ENCODE data around the gene SIRT3.

The SIRT3 gene

DNA sequence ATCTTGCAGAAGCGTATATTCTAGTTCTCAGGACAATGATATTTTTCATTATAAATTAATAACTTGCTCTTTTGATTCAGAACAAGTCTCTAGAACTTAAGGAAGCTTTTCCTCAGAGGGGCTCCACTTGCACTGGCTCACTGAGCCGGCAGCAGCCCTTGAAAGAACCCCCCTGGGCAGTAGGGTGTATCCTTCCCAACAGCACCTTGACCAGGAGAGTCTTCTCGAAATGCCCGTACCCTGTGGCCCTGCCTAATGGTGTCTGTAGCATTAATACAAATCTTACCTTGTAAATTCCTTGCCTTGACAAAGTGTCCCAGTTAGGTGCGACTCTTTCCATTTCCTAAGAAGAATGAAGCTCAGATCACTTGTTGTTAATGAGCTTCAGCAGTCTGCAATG, 14.1 kb upstream of the SIRT3 start:
- H3F3A ChIP-seq (ENCODE audit: insufficient read depth): peaks cover 6% of the 10 kb centered on the region; the same call in 1 of the 2 replicates
- no peaks in the 10 kb centered on the region for H3K27me3 ChIP-seq (ENCODE audit: low read length)
- H3K9ac ChIP-seq (ENCODE audit: low read length): no peak overlapping the region
- no peak overlapping the region for H3K4me2 ChIP-seq (ENCODE audit: low read depth, low read length, poor library complexity, severe bottlenecking)
- H2AFZ ChIP-seq (ENCODE audit: low read depth, low read length, severe bottlenecking): no peak overlapping the region
- no peaks in the 10 kb centered on the region for H3K9me2 ChIP-seq (replicated peaks; ENCODE audit: insufficient read depth, low read length)
- H3K9me3 ChIP-seq (ENCODE audit: insufficient read depth, low read length): no peaks in the 10 kb centered on the region
- TF ChIP-seq, protein P1, sequence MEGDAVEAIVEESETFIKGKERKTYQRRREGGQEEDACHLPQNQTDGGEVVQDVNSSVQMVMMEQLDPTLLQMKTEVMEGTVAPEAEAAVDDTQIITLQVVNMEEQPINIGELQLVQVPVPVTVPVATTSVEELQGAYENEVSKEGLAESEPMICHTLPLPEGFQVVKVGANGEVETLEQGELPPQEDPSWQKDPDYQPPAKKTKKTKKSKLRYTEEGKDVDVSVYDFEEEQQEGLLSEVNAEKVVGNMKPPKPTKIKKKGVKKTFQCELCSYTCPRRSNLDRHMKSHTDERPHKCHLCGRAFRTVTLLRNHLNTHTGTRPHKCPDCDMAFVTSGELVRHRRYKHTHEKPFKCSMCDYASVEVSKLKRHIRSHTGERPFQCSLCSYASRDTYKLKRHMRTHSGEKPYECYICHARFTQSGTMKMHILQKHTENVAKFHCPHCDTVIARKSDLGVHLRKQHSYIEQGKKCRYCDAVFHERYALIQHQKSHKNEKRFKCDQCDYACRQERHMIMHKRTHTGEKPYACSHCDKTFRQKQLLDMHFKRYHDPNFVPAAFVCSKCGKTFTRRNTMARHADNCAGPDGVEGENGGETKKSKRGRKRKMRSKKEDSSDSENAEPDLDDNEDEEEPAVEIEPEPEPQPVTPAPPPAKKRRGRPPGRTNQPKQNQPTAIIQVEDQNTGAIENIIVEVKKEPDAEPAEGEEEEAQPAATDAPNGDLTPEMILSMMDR (IDR thresholded peaks at IDR 0.05; ENCODE audit: insufficient read depth, low read length, poor library complexity, severe bottlenecking): no peak
- TF ChIP-seq EZH2phosphoT487 (conservative IDR thresholded peaks at IDR 0.05; ENCODE audit: low read length): no peak
- H3K36me3 ChIP-seq (ENCODE audit: low read length): peaks cover 32% of the 10 kb centered on the region
- no peak overlapping the region for H3K27ac ChIP-seq (ENCODE audit: low read depth, low read length)
- H4K20me1 ChIP-seq (ENCODE audit: low read depth, low read length): no peaks in the 10 kb centered on the region
- no peaks in the 10 kb centered on the region for H3K79me2 ChIP-seq (ENCODE audit: insufficient read depth, low read length)
- no peak overlapping the region for H3K4me3 ChIP-seq (ENCODE audit: insufficient read depth, low read length, poor library complexity, severe bottlenecking)

- Histone ChIP-seq H3K4me2 (ENCODE audit: low read depth, low read length, poor library complexity, severe bottlenecking) (no peak overlapping the region), H3K36me3 (ENCODE audit: low read length) (peaks cover 42% of the 10 kb centered on the region), H3K9ac (ENCODE audit: low read length) (no peak overlapping the region)
These were observed 12.9 kb upstream of the SIRT3 start for GRCh38 chr11:249062-249461.

DNA sequence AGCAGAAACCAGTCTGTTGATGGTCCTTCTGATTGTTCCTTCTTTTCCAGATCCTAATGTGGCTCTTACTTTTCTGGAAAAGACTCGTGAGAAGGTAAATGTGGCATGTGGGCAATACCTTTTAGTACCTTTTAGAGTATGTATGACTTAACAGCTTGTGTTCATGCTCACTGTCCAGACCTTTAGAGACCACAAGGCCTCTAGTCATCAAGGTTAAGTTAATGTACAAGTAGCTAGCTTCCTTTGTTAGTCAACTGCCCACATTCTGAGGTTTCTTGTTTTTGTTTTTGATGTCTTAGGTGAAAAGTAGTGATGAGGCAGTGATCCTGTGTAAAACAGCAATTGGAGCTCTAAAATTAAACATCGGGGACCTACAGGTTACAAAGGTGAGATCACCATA, 8.2 kb upstream of the SIRT3 start:
- TF ChIP-seq, protein P1 (IDR thresholded peaks at IDR 0.05; ENCODE audit: insufficient read depth, low read length, poor library complexity, severe bottlenecking): no peak
- TF ChIP-seq EZH2phosphoT487 (conservative IDR thresholded peaks at IDR 0.05; ENCODE audit: low read length): no peak
- H3K9ac ChIP-seq (ENCODE audit: low read length): no peak overlapping the region
- H3K27me3 ChIP-seq (ENCODE audit: low read length): no peaks in the 10 kb centered on the region
- no peaks in the 10 kb centered on the region for H3K9me2 ChIP-seq (replicated peaks; ENCODE audit: insufficient read depth, low read length)
- no peak overlapping the region for H3K4me2 ChIP-seq (ENCODE audit: low read depth, low read length, poor library complexity, severe bottlenecking)
- H3K27ac ChIP-seq (ENCODE audit: low read depth, low read length): no peak overlapping the region
- H3K4me3 ChIP-seq (ENCODE audit: insufficient read depth, low read length, poor library complexity, severe bottlenecking): no peak overlapping the region
- H3F3A ChIP-seq (ENCODE audit: insufficient read depth): 0 out of 2 replicates have a peak, but pooled peaks cover 3% of the 10 kb centered on the region
- H3K9me3 ChIP-seq (ENCODE audit: insufficient read depth, low read length): no peaks in the 10 kb centered on the region
- no peaks in the 10 kb centered on the region; the same call in 1 of the 2 replicates for H4K20me1 ChIP-seq (ENCODE audit: low read depth, low read length)
- peaks cover 50% of the 10 kb centered on the region for H3K36me3 ChIP-seq (ENCODE audit: low read length)
- no peak overlapping the region for H2AFZ ChIP-seq (ENCODE audit: low read depth, low read length, severe bottlenecking)
- peaks cover 17% of the 10 kb centered on the region for H3K79me2 ChIP-seq (ENCODE audit: insufficient read depth, low read length)

More at GRCh38 chr11:249062-249461, 12.9 kb upstream of the SIRT3 start:
- TF ChIP-seq, protein P1 (IDR thresholded peaks at IDR 0.05; ENCODE audit: insufficient read depth, low read length, poor library complexity, severe bottlenecking): no peak
- TF ChIP-seq EZH2phosphoT487 (conservative IDR thresholded peaks at IDR 0.05; ENCODE audit: low read length): no peak
- no peak overlapping the region for H2AFZ ChIP-seq (ENCODE audit: low read depth, low read length, severe bottlenecking)
- no peaks in the 10 kb centered on the region for H4K20me1 ChIP-seq (ENCODE audit: low read depth, low read length)
- no peaks in the 10 kb centered on the region for H3K9me2 ChIP-seq (replicated peaks; ENCODE audit: insufficient read depth, low read length)
- no peaks in the 10 kb centered on the region for H3F3A ChIP-seq (ENCODE audit: insufficient read depth)
- no peaks in the 10 kb centered on the region for H3K79me2 ChIP-seq (ENCODE audit: insufficient read depth, low read length)
- no peak overlapping the region for H3K4me3 ChIP-seq (ENCODE audit: insufficient read depth, low read length, poor library complexity, severe bottlenecking)
- no peaks in the 10 kb centered on the region for H3K9me3 ChIP-seq (ENCODE audit: insufficient read depth, low read length)
- H3K27ac ChIP-seq (ENCODE audit: low read depth, low read length): no peak overlapping the region
- H3K27me3 ChIP-seq (ENCODE audit: low read length): no peaks in the 10 kb centered on the region

All from SU-DHL-6 (cell line).